GM21526 (cell line): ENCODE results near the gene ANKFN1.

ENCODE experiments used
- ATAC-seq: cut with Tn5 transposase; IDR thresholded peaks from one replicate; pipeline ENCODE4 v1.9.1; 2021; ENCODE audit warnings: moderate library complexity; ENCODE audit not compliant: unreplicated experiment, low FRiP score

The ANKFN1 gene, protein sequence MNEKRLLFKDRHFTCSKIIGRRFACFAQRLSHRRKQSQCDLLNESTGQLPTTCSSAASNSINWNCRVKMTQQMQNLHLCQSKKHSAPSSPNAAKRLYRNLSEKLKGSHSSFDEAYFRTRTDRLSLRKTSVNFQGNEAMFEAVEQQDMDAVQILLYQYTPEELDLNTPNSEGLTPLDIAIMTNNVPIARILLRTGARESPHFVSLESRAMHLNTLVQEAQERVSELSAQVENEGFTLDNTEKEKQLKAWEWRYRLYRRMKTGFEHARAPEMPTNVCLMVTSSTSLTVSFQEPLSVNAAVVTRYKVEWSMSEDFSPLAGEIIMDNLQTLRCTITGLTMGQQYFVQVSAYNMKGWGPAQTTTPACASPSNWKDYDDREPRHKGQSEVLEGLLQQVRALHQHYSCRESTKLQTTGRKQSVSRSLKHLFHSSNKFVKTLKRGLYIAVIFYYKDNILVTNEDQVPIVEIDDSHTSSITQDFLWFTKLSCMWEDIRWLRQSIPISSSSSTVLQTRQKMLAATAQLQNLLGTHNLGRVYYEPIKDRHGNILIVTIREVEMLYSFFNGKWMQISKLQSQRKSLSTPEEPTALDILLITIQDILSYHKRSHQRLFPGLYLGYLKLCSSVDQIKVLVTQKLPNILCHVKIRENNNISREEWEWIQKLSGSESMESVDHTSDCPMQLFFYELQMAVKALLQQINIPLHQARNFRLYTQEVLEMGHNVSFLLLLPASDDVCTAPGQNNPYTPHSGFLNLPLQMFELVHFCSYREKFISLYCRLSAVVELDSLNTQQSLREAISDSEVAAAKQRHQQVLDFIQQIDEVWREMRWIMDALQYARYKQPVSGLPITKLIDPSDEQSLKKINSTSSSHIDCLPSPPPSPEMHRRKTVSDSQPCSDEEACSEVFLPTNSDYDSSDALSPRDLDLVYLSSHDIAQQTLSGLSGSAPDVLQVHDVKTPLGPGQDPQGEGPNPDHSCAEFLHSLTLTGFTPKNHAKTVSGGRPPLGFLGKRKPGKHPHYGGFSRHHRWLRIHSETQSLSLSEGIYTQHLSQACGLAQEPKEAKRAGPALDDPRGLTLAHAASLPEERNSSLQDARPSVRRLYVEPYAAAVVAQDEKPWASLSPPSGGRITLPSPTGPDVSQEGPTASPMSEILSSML

DNA sequence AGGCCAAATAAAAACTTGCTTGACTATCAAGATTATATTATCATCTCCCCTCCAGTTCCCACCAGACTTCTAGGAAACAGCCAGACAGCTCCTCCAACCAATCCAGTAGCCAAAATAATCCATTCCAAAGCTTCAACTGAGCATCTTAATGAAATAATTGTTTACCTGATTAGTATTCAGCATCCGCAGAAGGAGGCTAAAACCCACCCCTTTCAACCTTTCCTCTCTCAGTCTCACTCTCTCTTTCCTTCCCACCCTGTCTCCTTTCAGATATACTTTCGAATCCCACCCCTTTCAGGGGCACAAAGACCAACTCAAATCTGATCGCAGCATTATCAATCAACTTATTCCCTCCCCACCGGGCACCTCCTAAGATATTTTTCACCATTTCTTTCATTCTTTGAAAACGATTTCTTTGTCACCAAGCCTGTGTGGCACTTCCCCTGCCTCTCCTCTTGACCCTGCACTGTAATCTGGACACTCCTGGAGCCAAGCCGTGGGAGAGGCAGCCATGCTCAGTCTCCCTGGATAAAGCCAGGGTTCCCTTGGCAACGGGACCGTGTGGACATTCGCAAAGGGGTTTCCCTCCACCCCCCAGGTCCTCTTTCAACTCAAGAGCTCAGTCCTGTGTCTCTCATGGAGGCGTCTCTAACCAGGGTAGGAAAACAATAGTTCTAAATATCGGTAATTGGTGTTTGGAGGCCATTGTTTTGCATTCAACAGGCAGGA lies at the start of gene ANKFN1:
Gene ANKFN1, plus strand, starts transcription at position 602 of the 729 bp plus-strand sequence. CDS start 59,193 bp downstream, outside the sequence.
- no peak for ATAC-seq

DNA sequence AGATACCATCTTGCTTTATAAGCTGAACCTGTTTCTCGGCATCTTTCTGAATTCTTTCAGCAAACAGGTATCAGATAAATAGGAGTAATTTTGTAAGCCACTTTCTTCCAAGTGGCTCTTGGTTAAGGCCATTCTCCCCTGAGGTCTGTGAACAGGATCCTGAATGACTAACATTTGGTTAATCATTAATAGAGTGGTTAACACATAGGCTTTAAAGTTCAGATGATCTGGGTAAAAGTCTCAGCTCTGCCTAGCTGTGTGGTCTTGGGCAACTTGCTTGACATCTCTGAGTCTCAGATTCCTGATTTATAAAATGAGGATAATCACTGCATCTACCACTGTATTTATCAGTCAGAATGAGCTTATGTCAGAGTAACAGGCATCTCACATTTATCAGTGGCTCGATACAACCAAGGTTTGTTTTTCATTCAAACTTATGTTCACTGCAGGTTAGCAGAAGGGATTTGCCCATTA lies 44.4 kb upstream of the ANKFN1 start:
- ATAC-seq = no peak

DNA sequence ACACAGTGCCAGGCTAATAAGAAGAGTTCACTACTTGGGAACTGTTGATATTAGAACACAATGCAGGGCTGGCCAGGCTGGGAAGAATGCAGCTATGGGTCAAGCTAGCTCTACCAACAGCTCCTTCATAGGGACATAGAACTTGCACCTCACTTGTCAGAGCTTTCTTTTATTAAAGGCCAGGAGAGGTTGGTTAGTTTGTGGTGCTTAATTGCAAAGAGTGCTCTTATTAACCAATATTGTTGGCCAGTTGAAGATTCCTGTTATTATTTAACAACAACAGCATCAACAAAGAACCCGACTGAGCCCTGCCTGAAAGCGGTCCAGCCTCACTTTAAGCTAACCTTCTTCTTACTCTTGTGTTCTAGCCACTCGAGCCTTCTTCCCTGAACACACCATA lies 43.4 kb upstream of the ANKFN1 start:
- ATAC-seq = no peak

DNA sequence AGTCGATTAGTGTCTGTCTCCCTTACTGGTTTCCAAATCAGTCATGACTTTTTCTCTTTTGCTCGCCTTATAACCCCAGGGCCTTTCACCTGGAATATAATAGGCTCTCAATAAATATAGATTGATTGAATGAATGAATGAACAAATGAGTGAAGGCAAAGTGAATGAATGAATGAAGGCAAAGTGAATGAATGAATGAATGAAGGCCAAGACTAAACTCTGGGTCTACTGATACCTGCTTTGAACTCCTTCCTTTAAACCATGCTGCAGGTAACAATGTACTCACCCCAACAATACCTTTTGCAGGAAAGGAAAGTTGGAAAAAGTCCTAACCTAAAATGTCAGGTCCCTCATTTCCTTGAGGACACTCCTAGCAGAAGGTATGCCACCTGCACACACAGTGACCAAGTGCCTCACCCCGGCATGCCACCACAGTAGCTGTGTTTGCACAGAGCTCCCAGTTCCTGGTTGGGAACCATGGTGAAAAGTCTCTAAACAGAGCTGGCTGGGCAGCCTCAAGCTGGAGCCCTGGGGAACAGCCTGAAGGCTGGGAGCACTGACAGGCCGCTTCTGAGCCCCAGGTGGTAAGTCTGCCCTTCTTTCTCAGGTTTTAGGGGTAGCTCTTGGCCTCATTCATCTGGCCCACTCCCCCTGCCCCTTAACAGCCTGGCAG lies 42.7 kb upstream of the ANKFN1 start:
- no peak for ATAC-seq

DNA sequence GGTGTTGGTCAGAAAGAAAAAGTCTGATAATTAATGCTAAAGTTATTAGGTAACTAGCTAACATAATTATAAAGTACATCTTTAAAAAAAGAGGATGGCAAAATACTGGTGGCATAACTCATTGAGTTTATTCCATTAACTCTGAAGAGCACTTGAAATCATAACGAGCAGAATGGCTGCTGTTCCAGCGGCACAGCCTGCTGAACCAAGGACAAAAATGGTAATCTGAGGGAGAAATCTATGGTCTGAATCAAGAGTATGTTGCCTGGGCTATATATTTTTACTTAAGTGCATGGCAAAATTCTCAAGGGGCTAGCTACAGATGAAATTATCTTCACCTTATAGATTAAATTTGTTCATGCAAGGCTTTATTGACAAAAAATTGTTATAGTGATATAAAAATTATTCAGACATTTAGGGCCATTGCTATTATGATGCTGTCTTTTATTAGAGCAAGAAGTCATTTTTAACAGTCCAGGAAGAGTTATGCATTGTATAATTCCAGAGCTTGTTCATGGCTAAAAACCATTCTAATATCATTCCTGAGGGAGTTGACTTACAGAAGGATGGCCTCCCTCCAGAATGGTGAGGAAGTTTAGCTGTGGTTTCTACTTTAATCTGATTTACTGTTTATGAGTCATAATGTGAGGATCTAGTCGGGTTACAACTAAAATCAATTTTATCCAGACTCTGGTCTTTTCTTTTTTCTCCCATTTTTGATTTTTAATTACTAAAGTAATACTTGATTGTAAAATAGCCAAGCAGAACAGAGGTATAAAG lies 41.4 kb upstream of the ANKFN1 start:
- no peak for ATAC-seq

DNA sequence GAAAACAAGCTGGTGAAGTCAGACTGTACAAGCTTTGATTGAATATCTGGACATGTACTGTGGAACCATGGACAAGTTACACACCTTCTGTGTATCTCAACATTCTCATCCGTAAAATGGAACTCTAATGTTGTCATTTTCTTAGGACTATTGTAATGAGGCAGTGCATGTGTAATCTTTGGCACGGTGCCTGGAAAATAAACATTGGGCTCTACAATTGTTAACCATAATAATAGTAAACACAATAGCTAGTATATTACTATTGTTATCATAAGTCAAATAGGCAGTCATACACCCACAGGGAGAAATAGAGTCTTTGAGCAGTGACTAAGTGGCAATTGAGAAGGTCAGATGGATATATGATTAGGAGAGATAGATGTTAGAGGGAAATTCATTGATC lies 39.8 kb upstream of the ANKFN1 start:
- no peak for ATAC-seq

DNA sequence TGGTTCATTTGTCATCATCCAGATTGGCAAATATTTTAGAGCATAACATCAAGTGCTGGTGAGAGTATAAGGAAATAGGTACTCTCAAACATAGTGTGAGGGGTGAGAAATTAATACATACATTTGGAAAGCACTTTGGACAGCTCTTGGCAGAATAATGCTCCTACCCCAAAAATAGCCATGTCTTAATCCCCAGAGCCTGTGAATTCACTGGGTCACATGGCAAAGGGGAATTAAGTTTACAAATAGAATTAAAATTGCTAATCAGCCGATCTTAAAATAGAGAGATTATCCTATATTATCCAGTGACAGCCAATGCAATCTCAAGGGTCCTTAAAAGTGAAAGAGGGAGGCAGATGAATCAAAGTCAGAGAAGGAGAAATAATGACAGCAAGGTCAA lies 38.8 kb upstream of the ANKFN1 start:
- ATAC-seq = no peak

DNA sequence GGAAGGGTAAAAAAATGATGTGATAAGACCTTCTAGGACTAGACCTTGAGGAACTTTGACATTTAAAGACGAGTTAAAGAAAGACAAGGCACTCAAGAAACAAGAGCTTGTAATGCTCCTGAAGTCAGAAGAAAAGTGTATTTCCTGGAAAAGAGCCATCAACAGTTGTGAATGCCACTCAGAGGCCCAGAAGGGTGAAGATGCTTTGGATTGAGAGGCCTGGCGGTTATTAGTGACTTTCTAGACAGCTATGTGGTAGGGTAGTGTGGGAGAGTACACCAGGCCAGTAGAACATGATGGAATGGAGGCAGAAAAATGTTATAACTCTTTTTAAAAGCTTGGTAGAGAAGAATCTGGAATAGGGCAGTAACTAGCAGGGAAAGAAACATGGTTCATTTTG lies 34.1 kb upstream of the ANKFN1 start:
- ATAC-seq = no peak

DNA sequence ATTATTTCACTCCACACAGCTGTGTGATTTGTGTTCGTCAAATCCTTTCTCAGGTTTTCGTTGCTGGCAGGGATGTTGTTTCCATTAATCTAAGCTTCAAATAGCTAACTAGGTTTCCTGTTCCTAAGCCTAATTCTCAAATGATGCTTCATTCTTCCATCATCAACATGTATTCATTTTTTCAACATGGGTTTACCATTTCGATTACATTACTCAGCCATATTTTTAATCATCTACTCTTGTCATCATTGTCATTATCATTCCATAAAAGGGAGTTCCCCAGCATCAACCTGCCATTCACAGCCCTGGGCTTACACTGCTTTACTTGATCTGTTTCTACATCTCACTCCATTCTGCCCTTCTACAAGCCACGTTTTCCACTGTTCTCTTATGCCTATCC lies 33.3 kb upstream of the ANKFN1 start:
- ATAC-seq = no peak

DNA sequence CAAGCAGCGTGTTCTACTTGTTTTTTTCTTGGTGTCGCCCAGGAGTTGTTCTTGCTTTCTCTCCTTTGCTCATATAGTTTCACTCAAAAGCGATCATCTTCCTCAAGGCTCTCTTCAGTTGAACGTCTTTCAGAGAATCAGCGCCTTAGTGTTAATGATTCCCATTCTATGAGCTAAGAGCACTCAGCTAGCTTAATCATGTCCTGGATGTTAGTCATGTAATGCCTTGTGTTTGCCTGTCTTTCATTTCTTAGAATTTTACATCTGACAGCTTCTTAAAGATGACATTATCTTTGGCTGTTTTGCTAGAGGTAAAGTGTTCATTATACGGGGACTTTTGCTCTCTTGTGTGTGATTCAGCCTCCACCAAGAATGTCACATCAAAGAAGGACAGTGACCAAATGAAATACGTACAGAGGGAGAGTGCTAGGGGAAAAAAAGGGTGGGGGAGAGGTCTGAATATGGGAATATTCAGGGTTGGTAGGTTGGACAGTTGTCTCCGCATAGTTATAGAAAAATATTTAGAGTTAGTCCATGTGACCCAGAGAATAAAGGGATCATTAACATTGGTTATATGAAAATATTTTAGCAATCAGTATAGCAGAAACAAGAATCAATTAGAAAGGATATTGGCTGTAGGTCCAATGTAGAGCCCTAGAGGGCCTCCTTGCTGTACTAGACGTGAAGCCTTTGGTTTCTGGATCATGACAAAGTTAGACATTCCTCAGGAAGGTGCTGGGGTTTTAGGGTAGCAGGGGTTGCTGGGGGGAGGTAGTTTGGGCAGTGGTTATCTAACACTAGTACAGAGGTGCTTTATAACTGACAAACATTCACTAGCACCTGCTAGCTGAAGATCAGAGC lies 31.9 kb upstream of the ANKFN1 start:
- ATAC-seq = no peak

DNA sequence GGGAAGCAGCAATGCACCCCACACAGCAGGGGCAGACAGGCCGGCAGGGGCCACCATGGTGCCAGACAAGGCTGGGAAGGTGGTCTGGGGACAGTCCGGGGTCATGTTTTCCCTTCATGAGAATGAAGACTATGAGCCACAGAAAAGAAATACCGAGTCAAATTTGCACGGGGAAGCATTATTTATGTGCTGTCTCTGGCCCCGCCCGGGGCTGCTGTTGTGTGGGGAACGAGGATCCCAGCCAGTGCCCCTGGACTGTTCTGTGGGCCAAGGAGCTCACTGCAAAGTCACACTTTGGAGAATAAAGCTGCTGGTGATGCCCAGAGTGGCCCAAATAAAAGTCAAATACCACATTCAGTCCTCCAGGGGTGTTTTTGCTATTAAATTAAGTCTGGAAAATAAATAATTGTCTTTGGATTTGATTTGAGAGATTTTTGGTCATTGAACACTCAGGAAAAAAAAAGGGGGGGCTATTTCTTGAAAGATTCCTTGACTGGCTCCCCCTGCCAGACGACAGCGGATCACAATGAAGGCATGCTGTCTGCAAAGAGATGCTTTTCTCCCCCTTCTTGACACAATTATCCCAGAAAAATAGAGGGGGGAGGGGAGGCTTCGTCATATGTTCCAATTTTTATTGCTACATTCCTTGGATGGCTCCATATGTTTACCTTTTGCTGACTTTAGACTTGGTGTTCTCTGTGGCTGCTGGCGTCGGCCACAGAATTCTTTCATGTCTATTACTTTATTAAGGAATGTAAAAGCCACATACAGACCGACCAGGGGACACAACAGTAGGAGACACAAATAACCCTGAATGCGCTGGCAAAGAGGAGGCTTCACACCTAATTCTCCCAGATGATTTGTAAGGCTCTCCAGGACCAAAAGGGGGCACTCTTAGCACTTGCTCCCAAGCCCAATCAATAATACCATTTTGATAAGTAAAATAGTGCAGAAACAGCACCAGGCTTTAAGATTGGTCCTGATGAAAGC lies 27.1 kb upstream of the ANKFN1 start:
- no peak for ATAC-seq

DNA sequence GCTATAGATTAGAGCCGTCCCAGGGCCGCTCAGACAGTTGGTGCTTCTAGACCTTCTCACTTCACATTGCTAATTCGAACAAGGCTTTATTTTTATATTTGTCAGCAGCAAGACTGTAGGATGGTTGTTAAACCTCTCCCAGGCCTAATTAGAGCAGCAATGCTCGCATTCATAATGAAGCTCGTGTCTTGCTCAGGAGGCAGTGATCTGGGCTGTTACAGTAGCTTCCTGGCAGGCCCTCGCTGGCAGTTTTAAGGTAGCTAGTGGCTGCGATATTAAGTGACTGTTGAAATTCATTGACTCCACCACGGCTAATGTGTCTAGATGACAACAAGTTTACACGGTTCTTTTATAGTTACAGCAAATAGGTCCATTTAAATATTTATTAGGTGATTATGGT lies 23.2 kb upstream of the ANKFN1 start:
- no peak for ATAC-seq

DNA sequence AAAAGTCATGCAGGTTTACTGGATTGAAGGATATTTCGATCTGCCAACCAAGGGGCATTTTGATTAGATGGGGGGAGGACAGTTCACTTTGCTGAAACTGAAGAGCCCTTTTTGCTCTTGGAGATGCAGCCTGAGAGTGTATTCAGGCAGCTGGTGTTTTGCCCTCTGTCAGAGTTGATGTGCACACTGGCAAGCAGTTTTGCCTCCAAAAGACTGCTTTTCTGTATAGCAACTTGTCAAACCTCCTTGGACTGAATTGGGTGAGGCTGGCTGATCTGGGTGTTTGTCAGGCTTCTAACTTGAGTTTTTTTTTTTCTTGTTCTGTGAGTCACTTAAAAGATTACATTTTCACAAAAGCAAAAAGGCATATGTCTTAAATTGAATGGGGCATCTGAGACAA lies 22.6 kb upstream of the ANKFN1 start:
- no peak for ATAC-seq

DNA sequence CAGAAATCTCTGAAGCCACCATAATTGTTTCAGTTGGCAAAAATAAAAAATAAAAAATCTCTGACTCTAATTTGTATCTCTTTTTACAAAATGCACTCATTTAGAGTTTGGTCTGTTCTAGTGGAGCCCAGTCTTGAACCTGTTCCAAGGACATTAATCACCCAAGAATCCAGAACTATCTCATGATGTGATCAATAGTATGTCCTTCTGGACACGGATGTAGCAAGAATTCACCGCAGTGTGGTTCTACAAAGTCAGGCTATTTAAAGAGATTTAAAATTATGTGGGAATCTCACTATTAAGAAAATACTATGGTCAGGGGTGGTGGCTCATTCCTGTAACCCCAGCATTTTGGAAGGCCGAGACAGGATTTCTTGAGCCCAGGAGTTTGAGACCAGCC lies 21.8 kb upstream of the ANKFN1 start:
- ATAC-seq = no peak

DNA sequence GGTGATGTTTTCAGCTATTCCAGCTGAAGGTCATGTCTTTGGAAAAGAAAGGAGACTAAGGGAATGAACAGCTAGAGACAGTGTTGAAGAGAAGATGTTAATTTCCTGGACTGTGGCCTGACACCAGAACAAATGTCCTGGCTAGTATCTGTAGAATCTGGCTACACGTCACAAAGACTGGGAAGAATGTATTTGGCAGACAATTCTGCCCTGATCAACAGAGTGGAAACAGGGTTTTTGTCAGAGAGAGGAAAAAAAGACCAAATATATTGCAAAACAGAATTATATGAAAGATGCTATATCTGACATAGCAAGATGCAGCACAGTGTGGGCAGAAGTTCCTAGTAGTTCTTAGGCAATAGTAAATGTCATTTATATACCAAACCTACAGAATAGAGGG lies 17.0 kb upstream of the ANKFN1 start:
- no peak for ATAC-seq

DNA sequence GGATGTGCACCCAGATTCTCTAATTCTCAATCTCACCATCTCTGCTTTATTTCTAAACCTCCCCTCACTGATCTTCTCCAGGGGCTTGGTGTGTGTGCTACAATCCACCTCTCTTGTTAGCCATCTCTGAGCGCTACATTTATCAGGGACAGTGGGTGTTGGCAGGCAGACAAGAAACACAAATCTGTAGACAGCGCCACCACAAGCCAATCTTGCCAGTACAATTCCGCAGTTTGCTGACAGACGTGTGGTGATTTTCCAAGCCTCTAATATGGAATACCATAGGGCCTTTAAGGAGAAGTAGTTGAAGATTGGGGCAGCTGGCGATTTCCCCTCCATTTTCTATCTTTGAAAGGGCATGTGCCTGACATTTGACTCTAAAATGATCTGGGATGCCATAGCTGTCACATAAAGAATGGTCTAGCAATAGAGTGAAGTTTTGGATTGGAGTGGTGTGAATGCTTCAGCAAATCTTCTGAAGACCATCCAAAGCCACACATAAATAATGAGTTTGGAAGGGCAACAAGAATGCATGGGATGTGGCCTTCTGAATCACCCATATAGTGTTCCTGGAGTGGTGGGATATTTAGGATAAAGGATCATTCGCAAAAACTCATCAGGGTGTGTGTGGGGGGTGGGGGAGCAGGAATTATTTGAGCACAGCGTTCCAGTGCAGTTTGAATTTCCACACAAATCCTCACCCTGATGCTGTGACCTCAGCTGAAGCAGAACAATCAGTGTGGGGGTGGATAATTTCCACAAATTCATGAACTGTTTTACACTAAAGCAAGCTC lies 12.0 kb upstream of the ANKFN1 start:
- no peak for ATAC-seq
